22Rv1 (cell line): ENCODE data around the gene SCMH1.

Source experiments
- H3K27ac ChIP-seq: fragments of 450-650 bp; 2 replicates; pipeline ENCODE4 v1.5.1; 2017
- ZFX ChIP-seq: fragments of 450-650 bp; IDR thresholded peaks from 2 replicates; pipeline ENCODE4 v1.6.1; 2017; ENCODE audit warnings: antibody characterized with exemption, borderline replicate concordance
- TF ChIP-seq, protein P1 (sequence below): fragments of 450-650 bp; IDR thresholded peaks from 2 replicates; pipeline ENCODE4 v1.5.1; 2017; ENCODE audit warnings: mild to moderate bottlenecking

SCMH1 gene

DNA sequence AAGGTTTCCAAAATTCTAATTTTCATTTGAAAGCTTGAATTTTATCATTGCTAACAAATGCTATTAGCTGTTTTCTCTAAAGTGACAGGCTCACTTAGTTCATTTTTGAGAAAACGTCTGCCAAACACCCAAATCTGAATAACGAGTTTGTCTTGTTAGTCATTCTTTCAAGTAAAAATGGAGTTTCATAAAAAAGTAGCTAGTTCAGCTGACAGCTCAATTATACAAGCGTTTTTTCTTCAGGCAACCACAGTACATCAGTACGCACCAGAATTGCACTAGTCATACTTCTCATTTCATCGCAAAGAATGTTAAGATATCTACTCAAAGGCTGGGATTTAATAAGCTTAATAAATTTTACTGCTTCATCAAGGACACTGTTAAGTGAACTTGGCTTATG, 148.3 kb downstream of the SCMH1 start:
- no peak overlapping the region for H3K27ac ChIP-seq
- TF ChIP-seq ZFX: no peak
- TF ChIP-seq, protein P1, sequence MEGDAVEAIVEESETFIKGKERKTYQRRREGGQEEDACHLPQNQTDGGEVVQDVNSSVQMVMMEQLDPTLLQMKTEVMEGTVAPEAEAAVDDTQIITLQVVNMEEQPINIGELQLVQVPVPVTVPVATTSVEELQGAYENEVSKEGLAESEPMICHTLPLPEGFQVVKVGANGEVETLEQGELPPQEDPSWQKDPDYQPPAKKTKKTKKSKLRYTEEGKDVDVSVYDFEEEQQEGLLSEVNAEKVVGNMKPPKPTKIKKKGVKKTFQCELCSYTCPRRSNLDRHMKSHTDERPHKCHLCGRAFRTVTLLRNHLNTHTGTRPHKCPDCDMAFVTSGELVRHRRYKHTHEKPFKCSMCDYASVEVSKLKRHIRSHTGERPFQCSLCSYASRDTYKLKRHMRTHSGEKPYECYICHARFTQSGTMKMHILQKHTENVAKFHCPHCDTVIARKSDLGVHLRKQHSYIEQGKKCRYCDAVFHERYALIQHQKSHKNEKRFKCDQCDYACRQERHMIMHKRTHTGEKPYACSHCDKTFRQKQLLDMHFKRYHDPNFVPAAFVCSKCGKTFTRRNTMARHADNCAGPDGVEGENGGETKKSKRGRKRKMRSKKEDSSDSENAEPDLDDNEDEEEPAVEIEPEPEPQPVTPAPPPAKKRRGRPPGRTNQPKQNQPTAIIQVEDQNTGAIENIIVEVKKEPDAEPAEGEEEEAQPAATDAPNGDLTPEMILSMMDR: no peak

DNA sequence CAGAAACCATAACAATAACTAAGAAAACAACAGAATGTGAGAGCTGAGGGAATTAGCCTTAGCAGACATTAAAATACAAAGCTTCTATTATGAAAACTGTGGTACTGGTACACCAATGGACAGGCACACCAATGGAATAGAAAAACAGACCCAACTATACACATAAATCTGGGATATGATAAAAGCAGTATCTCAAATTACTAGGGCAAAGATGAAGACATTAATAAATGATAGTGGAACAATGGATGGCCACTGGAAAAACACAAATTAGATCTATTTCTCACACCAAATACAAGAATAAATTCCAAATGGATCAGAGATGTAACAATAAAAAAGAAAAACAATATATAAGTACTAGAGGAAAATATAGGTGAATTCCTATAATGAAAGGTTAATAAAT, 155.2 kb downstream of the SCMH1 start:
- TF ChIP-seq, protein P1: no peak
- no peak for TF ChIP-seq ZFX

DNA sequence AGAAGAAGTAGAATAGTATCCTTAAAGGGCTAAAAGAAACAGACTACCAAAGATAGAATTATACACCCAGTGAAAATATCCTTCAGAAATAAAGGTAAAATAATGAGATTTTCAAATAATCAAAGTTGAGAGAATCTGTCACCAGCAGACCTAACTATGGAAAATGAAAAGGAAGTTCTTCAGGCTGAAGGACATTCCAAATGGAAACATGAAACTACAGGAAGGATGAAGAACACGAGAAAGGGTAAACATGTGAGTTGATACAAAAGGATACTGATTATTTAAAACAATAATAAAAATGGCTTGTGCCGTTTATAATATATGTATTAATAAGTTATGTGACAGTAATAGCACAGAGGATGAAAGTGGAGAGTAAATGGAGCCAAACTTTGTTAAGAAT, 163.5 kb downstream of the SCMH1 start:
- H3K27ac ChIP-seq: no peak overlapping the region
- TF ChIP-seq, protein P1: no peak
- TF ChIP-seq ZFX: no peak

More for the DNA sequence above, 155.2 kb downstream of the SCMH1 start:
- H3K27ac ChIP-seq: no peak overlapping the region

DNA sequence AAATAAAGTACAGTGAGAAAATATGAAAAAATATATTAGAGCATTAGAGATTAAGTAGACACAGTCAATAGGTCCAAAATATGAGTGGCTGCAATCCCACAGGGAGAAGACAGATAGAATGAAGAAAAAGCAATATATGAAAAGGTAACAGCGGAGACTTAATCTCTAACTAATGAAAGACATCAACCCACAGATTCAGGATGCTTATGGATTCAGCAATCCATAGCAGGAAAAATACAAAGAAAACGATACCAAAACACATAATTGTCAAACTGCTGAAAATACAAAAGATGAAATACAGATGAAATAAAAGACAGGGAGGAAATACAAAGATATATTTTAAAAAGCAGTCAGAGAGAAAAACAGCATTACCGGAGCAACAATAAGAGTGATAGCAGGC, 163.9 kb downstream of the SCMH1 start:
- no peak for TF ChIP-seq ZFX
- TF ChIP-seq, protein P1: no peak
- H3K27ac ChIP-seq: no peak overlapping the region

DNA sequence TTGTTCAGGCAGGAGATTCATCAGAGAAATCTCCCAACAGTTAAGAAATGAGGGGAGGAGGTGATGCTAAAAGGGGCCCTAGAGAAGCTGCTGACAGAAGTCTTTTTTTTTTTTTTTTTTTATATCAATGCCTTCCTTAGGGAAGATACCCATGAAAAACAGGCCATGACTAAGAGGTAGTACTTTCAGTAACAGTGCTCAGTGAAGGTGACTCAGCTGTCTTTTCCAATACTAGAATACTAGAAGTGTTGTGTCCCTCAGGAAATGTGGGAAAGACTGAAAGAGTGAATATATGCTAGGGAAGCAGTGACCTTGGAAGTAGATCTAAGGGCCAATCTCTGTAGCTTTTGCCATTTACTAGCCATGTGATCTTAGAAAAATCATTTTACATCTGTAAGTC, 168.1 kb downstream of the SCMH1 start:
- TF ChIP-seq, protein P1: no peak
- no peak for TF ChIP-seq ZFX
- H3K27ac ChIP-seq: no peak overlapping the region

DNA sequence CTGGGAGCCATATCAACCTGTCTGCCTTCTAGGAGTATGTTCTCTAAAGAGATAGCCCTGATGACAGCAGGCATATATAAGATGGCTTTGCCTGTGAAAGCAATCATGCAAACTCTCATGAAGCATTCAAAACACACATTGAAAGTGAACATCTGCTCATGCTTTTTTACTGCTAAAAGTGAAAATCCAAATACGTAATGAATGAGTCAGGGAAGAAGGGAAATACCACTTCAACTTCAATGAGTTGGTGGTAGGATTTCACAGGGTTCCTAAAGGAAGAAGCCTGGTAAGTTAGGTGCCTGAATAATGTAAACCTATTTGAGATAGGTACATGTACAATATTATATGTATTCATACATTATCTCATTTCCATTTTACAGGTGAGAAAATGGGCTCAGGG, 170.1 kb downstream of the SCMH1 start:
- H3K27ac ChIP-seq: no peak overlapping the region
- TF ChIP-seq ZFX: no peak
- TF ChIP-seq, protein P1: no peak

DNA sequence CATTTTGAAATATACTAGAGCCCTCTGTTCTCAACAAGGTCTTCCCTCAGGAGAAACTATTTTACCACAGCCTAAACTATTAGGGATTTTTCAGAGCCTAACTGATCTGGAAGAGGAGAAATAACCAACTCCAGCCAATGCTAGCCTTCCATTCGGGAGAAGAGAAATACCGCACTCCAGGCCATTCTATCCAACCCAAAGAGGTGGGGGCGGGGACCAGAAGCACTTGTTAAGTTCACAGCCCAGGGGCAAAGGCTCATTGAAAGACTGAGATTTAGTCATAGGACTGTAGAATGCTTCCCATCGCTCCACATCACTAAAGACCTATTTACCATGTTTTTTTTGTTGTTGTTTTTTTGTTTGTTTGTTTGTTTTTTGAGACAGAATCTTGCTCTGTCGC, 185.2 kb downstream of the SCMH1 start:
- no peak for TF ChIP-seq ZFX
- TF ChIP-seq, protein P1: no peak
- no peak overlapping the region for H3K27ac ChIP-seq
